HUES64 (cell line): ENCODE data around the gene TUT7.
"Not testable (repeated sequence)": the region's sequence is repeated elsewhere in the genome, so short reads cannot be mapped to it uniquely, and the experiment has no call there.

Experiments used
- H3K27ac ChIP-seq: 2 replicates; pipeline ENCODE4 v1.7.0; 2013; ENCODE audit warnings: low read depth, low read length, inconsistent platforms
- H3K27me3 ChIP-seq: 2 replicates; pipeline ENCODE4 v1.6.1; 2013; ENCODE audit warnings: mild to moderate bottlenecking, low read length; ENCODE audit not compliant: insufficient read depth
- H3K36me3 ChIP-seq: 2 replicates; pipeline ENCODE4 v1.6.1; 2013; ENCODE audit warnings: mild to moderate bottlenecking, low read length; ENCODE audit not compliant: insufficient read depth
- H3K4me1 ChIP-seq: 2 replicates; pipeline ENCODE4 v1.6.1; 2013; ENCODE audit warnings: mild to moderate bottlenecking, low read length, moderate library complexity; ENCODE audit not compliant: insufficient read depth
- H3K4me3 ChIP-seq: 2 replicates; pipeline ENCODE4 v1.5.1; 2013; ENCODE audit warnings: mild to moderate bottlenecking, low read length, moderate library complexity
- H3K9ac ChIP-seq: 2 replicates; pipeline ENCODE4 v1.6.1; 2013; ENCODE audit warnings: mild to moderate bottlenecking, low read depth, low read length
- H3K9me3 ChIP-seq: 2 replicates; pipeline ENCODE4 v1.6.1; 2013; ENCODE audit warnings: low read depth, low read length; ENCODE audit not compliant: insufficient read depth
- WGBS: fragments of 150-250, 120-280 bp; methylation state at CpG from one replicate; pipeline ENCODE4 v1.1.7; 2013; ENCODE audit warnings: missing lambda C conversion rate; 5-methylcytosine and 5-hydroxymethylcytosine counted together

TUT7 gene

DNA sequence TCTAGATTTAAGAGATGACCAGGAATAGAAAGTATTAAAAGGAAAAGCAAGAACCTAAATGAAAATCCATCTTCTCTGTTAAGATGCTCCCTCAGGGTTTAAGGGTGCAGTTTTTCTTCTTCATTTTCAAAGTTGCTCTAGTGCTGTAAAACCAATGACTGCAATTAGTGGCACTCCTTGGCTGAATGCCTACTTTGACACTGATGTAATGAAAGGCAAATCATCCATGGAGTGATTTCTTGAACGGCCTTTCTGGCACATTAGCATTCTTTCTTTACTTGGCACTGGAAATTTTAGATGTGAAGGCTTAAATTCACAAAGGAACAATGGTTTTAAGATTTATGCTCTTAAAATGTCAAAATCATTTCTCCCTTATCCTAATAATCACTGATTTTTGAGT is 52.5 kb downstream of the TUT7 start:
- Histone ChIP-seq H3K9me3 (no peaks in the 10 kb centered on the region), H3K4me3 (no peak overlapping the region), H3K27ac (no peak overlapping the region), H3K4me1 (peaks cover 25% of the 10 kb centered on the region), H3K9ac (no peak overlapping the region), H3K27me3 (no peaks in the 10 kb centered on the region), H3K36me3 (peaks cover 82% of the 10 kb centered on the region)
- 93% methylated on average over 1 of the region's 1 CpG for WGBS

- H3K9me3 ChIP-seq: no peaks in the 10 kb centered on the region
- H3K4me3 ChIP-seq: no peak overlapping the region
- WGBS: 95% methylated on average over 2 of the region's 2 CpGs
- peaks cover 82% of the 10 kb centered on the region for H3K36me3 ChIP-seq
- H3K27ac ChIP-seq: no peak overlapping the region
- H3K9ac ChIP-seq: no peak overlapping the region
- no peaks in the 10 kb centered on the region for H3K27me3 ChIP-seq
- H3K4me1 ChIP-seq: peaks cover 25% of the 10 kb centered on the region
Observed at GRCh38 chr9:86300701-86301100, 53.5 kb downstream of the TUT7 start.

DNA sequence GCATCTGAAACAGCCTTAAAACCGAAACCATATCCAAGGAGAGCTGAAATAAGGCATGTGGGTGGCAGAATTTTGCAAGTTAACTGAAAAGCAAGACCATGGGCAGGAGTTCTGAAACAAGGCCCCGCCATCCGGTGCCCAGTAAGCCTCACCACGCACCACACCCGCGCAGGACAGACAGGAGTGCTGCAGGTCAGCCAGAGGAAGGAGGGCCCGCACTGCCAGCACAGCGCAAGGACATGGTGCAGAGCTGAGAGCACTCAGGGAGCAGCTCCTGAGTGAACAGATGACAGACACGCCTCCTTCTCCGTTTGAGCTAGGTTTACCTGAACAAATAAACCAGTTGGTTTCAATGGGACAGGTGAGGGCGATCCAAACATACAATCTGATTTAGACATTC is 55.3 kb downstream of the TUT7 start:
- Histone ChIP-seq H3K27ac (no peak overlapping the region), H3K9me3 (no peaks in the 10 kb centered on the region), H3K36me3 (peaks cover 81% of the 10 kb centered on the region), H3K4me3 (no peak overlapping the region), H3K27me3 (no peaks in the 10 kb centered on the region), H3K9ac (no peak overlapping the region), H3K4me1 (peaks cover 11% of the 10 kb centered on the region)
- WGBS: 90% methylated on average over 11 of the region's 11 CpGs

GRCh38 chr9:86290341-86290740 is 63.9 kb downstream of the TUT7 start:
- not testable (repeated sequence) for H3K9me3 ChIP-seq, H3K27me3 ChIP-seq, H3K4me3 ChIP-seq, H3K27ac ChIP-seq, H3K36me3 ChIP-seq, H3K9ac ChIP-seq
- H3K4me1 ChIP-seq: peaks cover 25% of the 10 kb centered on the region
- WGBS: 92% methylated on average over 4 of the region's 6 CpGs

DNA sequence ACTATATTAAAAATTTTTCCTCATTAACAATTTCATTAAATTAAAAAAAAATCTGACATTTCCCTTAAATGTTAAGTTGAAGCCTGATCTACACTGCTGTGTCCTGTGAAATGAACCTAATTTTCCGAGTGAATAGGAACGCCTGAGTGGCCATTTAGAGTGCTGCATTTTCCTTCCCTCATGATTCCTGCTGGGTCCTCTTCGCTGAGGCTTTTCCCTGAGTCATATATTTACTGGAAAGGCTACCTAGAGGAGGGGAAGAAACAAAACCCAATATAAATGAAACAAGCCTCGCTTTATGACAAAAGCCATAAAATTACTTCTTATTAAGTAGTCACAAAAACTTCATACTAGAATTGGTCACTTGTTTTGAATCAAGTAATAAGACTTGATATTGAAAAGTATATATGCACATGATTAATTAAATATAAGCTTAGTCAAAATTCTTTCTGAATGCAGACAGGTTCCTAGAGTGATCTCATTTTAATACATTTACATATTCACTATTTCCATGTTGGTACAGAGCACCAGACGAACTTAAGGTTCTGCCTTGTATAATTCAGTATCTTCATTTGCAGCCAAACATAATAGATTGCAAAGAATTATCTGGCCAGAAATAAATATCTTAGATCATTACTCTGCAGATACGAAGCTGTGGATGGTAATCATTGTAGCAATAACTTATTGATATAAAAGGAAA is 65.6 kb downstream of the TUT7 start:
- H3K9me3 ChIP-seq: no peaks in the 10 kb centered on the region
- no peaks in the 10 kb centered on the region for H3K27me3 ChIP-seq
- H3K4me1 ChIP-seq: peaks cover 25% of the 10 kb centered on the region
- no peaks in the 10 kb centered on the region; the same call in 1 of the 2 replicates for H3K36me3 ChIP-seq
- peak overlapping the region; percentile 27; the same call in 1 of the 2 replicates for H3K27ac ChIP-seq
- 55% methylated on average over 4 of the region's 6 CpGs for WGBS
- no peak overlapping the region for H3K4me3 ChIP-seq
- H3K9ac ChIP-seq: no peak overlapping the region

DNA sequence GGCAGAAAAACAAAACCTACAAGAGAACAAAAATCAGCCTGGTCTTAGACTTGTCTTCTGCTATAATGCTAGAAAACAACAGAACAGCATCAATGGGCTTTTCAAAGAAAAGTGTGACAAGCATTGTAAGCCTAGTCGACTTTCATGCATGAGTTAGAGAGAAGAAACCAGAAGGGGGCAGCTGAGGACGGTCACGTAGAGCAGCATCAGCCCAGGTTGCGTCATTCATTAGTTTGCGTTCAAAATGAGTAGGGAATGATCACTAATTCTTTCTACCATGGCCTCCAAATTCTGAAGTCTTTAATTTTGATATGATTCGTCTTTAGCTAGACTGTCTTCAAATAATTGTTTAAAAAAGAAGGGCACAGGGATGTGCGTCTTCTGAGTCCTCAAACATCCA is 67.2 kb downstream of the TUT7 start:
- H3K4me3 ChIP-seq: no peak overlapping the region
- peaks cover 31% of the 10 kb centered on the region for H3K4me1 ChIP-seq
- H3K9me3 ChIP-seq: no peaks in the 10 kb centered on the region
- H3K9ac ChIP-seq: peak overlapping the region; percentile 35; the same call in 1 of the 2 replicates
- H3K36me3 ChIP-seq: no peaks in the 10 kb centered on the region
- 15% methylated on average over 6 of the region's 7 CpGs for WGBS
- peaks cover 3% of the 10 kb centered on the region; the same call in 1 of the 2 replicates for H3K27me3 ChIP-seq
- no peak overlapping the region for H3K27ac ChIP-seq

DNA sequence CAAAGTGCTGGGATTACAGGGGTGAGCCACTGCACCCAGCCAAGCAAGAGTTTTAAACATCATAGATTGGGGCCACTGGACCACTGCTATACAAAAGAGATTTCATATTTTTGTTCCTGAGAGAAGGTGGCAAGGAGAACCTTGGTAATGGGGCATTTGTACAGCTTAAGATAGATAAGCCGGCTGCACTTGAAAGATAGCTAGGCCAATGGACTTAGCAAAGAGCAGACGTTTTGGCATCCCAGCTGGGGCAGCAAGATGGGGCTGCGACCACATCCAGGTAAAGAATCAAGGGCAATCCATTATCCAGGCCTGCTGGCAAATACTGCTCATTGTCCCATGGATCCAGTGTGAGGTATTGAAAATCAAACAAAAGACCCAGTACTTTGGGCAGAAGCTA is 67.9 kb downstream of the TUT7 start:
- Histone ChIP-seq H3K27ac (no peak overlapping the region; the same call in 1 of the 2 replicates), H3K9ac (no peak overlapping the region), H3K4me3 (no peak overlapping the region), H3K36me3 (no peaks in the 10 kb centered on the region), H3K4me1 (peaks cover 31% of the 10 kb centered on the region), H3K9me3 (no peaks in the 10 kb centered on the region), H3K27me3 (peaks cover 3% of the 10 kb centered on the region; the same call in 1 of the 2 replicates)
- WGBS: 64% methylated on average over 3 of the region's 3 CpGs

DNA sequence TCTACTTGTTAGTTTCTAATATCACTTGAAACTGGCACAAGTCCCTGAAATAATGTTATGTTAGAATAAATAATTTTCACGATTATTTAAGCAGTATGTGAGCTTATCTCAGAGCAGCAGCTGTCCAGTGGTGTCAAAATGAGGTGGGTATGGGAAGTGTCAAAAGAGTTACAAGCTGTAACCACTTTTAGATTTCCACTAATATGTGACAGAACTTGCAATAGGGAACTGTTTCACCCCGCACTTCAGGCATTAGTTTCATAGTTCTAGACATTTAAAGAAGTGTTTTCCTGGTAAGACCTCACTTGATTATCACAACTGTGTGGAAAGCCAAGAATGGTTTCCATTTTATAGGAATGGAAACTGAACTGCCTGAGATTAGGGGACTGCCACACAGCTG is 68.9 kb downstream of the TUT7 start:
- Histone ChIP-seq H3K4me1 (peaks cover 38% of the 10 kb centered on the region), H3K9ac (no peak overlapping the region), H3K36me3 (no peaks in the 10 kb centered on the region), H3K27ac (no peak overlapping the region), H3K27me3 (peaks cover 3% of the 10 kb centered on the region; the same call in 1 of the 2 replicates), H3K4me3 (no peak overlapping the region), H3K9me3 (no peaks in the 10 kb centered on the region)
- 100% methylated on average over 2 of the region's 2 CpGs for WGBS

- Histone ChIP-seq H3K9ac (peak overlapping the region; percentile 70), H3K4me1 (peaks cover 25% of the 10 kb centered on the region), H3K27ac (peak overlapping the region; percentile 1; the same call in 1 of the 2 replicates), H3K4me3 (peak overlapping the region; percentile 95), H3K27me3 (peaks cover 3% of the 10 kb centered on the region; the same call in 1 of the 2 replicates), H3K36me3 (peaks cover 21% of the 10 kb centered on the region), H3K9me3 (no peaks in the 10 kb centered on the region)
- 33% methylated on average over 12 of the region's 12 CpGs for WGBS
Observed at GRCh38 chr9:86282979-86283535, 71.2 kb downstream of the TUT7 start.

GRCh38 chr9:86282077-86282978 is 71.9 kb downstream of the TUT7 start, which contains the start of gene ISCA1:
Gene ISCA1, minus strand, starts transcription at chr9:86282538. Its CDS starts 80 bp downstream, at chr9:86282458.
- peaks cover 18% of the 10 kb centered on the region for H3K4me1 ChIP-seq
- peaks cover 22% of the 10 kb centered on the region for H3K36me3 ChIP-seq
- H3K9ac ChIP-seq: peak within 1 kb of the TSS; percentile 96
- peaks cover 3% of the 10 kb centered on the region; the same call in 1 of the 2 replicates for H3K27me3 ChIP-seq
- peak within 1 kb of the TSS; percentile 98 for H3K27ac ChIP-seq
- H3K9me3 ChIP-seq: no peaks in the 10 kb centered on the region
- peak within 1 kb of the TSS; percentile 95 for H3K4me3 ChIP-seq
- under 1% methylated on average over 101 of the region's 101 CpGs for WGBS
